ENCODE results near the gene PTPRQ. TPM values are rescaled to one million over a fixed set of nuclear protein-coding genes. Genes with fewer than 3 reads are reported as not detected.

The PTPRQ gene
- total and polyA plus RNA-seq, 9 of the 15 experiments (the other 6 are each of a cell fraction or from before 2014, with no cell fraction given), result not detected

DNA sequence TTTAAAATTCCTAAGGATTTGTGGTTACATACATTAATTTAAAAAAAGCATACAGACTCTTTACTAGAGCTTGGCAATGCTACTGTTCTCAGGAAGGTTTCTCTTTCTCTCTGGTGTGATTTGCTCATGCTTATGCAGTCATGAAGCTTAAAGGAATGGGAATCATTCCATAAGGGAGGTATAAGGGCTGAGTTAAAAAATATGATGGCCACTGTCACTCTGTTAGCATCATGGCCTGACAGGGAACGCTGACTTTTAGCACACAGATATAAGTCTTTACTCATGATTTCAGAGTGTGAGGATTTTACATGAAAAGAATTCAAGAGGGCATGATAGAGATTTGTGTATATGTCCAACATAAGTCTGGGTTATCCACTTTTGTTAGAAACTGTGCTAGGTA, 276.5 kb downstream of the PTPRQ start (continued):
- TF ChIP-seq CHD7 (IDR thresholded peaks at IDR 0.05; ENCODE audit: low read depth, low read length), result no peak
- no peak for TF ChIP-seq MTA2 (IDR thresholded peaks at IDR 0.05; ENCODE audit: low read depth)
- TF ChIP-seq BRCA1 (IDR thresholded peaks at IDR 0.05), result no peak
- TF ChIP-seq BRCA1 (CRISPR knock-in tag; IDR thresholded peaks at IDR 0.05), result no peak
- no peak for TF ChIP-seq BRF1 (IDR thresholded peaks at IDR 0.05; ENCODE audit: borderline replicate concordance, extremely low read depth, insufficient read length)
- no peak for TF ChIP-seq BACH1 (tag; IDR thresholded peaks at IDR 0.05)
- TF ChIP-seq ZFX (CRISPR knock-in tag; IDR thresholded peaks at IDR 0.05), result no peak
- TF ChIP-seq THRAP3 (IDR thresholded peaks at IDR 0.05; ENCODE audit: borderline replicate concordance), result no peak
- TF ChIP-seq RBBP5 (IDR thresholded peaks at IDR 0.05; ENCODE audit: borderline replicate concordance, insufficient read depth, low read length, poor library complexity, severe bottlenecking), result no peak
- no peak for TF ChIP-seq NR0B1 (IDR thresholded peaks at IDR 0.05; ENCODE audit: partially characterized antibody)
- no peak for TF ChIP-seq TAF1 (IDR thresholded peaks at IDR 0.05; ENCODE audit: control insufficient read depth, extremely low read depth, insufficient read depth, low read length, severe bottlenecking)
- TF ChIP-seq, protein P1, sequence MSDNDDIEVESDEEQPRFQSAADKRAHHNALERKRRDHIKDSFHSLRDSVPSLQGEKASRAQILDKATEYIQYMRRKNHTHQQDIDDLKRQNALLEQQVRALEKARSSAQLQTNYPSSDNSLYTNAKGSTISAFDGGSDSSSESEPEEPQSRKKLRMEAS (CRISPR knock-in tag; IDR thresholded peaks at IDR 0.05), result no peak

Measured in K562 (cell line).